AG04450 (cell line): ENCODE data around the gene KNSTRN. TPM values are rescaled to one million over a fixed set of nuclear protein-coding genes. Genes with fewer than 3 reads are reported as not detected.

Experiments
- CTCF ChIA-PET: fragments of 300-600, 350-600 bp; formaldehyde crosslinking; extraction: SDS; loops from one replicate; lab custom pipeline; 2022; ENCODE audit warnings: antibody characterized with exemption, inconsistent platforms; lab: Charles Lee
- POLR2A ChIA-PET: fragments of 350-600 bp; formaldehyde crosslinking; extraction: SDS; loops from one replicate; lab custom pipeline; 2021; ENCODE audit warnings: antibody characterized with exemption, inconsistent platforms; lab: Yijun Ruan, JAX
- DNase-seq: peaks from one replicate; pipeline ENCODE4 v3.0.0-alpha.2; 2011; ENCODE audit warnings: low read depth, low spot score
- H3K27ac ChIP-seq: one replicate; pipeline ENCODE4 v1.5.1; 2012; ENCODE audit warnings: low read depth, low read length, control low read depth
- H3K27me3 ChIP-seq: one replicate; pipeline ENCODE4 v1.6.0; 2012; ENCODE audit warnings: low read length; ENCODE audit not compliant: control insufficient read depth, insufficient read depth
- H3K4me3 ChIP-seq: 2 replicates; pipeline ENCODE4 v1.5.1; 2011; ENCODE audit warnings: mild to moderate bottlenecking, low read depth, low read length, control low read depth
- H3K9me3 ChIP-seq: 2 replicates; pipeline ENCODE4 v1.5.1; 2012; ENCODE audit warnings: low read length; ENCODE audit not compliant: control insufficient read depth, insufficient read depth
- polyA plus RNA-seq: library from polyadenylated mRNA; depleted of rRNA; stranded (reverse); fragments of >200 nt; gene quantifications from 2 replicates; pipeline ENCODE4 v1.2.3, GENCODE V29; 2011
- TF ChIP-seq, protein P1 (sequence below): IDR thresholded peaks from 2 replicates; pipeline ENCODE4 v1.5.1; 2011; ENCODE audit warnings: low read depth, low read length, control low read depth, inconsistent platforms

The KNSTRN gene
- polyA plus RNA-seq, 1 experiment, result 18.2 TPM

GRCh38 chr15:40345225-40345866, 37.2 kb upstream of the KNSTRN start:
- Histone ChIP-seq H3K9me3 (no peaks in the 10 kb centered on the region), H3K4me3 (no peak overlapping the region), H3K27ac (peak overlapping the region; percentile 11), H3K27me3 (no peaks in the 10 kb centered on the region)
- DNase-seq, result no peak
- TF ChIP-seq, protein P1, sequence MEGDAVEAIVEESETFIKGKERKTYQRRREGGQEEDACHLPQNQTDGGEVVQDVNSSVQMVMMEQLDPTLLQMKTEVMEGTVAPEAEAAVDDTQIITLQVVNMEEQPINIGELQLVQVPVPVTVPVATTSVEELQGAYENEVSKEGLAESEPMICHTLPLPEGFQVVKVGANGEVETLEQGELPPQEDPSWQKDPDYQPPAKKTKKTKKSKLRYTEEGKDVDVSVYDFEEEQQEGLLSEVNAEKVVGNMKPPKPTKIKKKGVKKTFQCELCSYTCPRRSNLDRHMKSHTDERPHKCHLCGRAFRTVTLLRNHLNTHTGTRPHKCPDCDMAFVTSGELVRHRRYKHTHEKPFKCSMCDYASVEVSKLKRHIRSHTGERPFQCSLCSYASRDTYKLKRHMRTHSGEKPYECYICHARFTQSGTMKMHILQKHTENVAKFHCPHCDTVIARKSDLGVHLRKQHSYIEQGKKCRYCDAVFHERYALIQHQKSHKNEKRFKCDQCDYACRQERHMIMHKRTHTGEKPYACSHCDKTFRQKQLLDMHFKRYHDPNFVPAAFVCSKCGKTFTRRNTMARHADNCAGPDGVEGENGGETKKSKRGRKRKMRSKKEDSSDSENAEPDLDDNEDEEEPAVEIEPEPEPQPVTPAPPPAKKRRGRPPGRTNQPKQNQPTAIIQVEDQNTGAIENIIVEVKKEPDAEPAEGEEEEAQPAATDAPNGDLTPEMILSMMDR, result no peak
- ChIA-PET CTCF (interaction anchor here (0.6 to 2.5 kb wide), 17 partner anchors 9 to 157 kb away, joined by 3 to 19 read pairs (median 6); partner anchors contain the start of genes DISP2, IVD and KNSTRN), POLR2A (interaction anchor here (1.6 to 1.7 kb wide), 2 partner anchors 14 to 17 kb away, joined by 5 read pairs; no protein-coding TSS in a partner anchor)

DNA sequence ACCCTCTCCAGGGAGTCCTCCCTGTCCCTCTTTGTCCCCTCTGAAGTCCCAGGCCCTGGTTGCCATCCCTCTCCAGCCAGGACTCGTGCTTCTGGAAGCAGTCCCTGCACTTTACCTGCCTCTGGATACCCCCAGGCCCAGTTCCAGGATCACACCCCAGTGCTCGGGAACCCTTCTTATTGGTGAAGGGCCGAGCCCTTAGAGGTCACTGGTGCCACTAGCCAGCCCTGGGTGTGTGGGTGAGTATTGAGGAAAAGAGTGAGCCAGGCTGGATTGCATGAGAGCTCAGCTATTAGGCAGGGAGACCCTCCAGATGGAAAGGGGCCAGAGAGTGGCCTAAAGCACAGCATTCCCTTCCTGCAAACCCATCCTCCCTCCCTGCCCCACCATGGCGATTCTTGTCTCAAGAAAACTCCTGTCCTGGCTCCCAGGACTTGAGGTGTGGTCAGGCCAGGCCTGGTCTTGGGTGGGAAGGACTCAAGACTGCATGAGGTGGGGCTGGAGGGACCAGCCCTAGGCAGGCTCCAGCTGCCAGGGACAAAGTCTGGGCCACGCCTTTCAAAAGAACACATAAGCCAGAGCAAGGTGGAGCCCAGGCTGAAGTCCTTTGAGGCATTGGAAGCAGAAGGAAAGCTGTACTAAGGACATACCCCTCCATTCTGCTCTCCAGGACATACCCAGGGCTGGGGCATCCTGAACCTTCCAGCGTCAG, 36.5 kb upstream of the KNSTRN start:
- Histone ChIP-seq H3K27ac (no peak overlapping the region), H3K27me3 (peaks cover 2% of the 10 kb centered on the region), H3K9me3 (no peaks in the 10 kb centered on the region), H3K4me3 (no peak overlapping the region)
- ChIA-PET POLR2A (interaction anchor here (1.7 kb wide), 1 partner anchor 18 kb away, joined by 5 read pairs; no protein-coding TSS in a partner anchor), CTCF (no interaction called here)
- no peak for DNase-seq
- TF ChIP-seq, protein P1, result no peak

DNA sequence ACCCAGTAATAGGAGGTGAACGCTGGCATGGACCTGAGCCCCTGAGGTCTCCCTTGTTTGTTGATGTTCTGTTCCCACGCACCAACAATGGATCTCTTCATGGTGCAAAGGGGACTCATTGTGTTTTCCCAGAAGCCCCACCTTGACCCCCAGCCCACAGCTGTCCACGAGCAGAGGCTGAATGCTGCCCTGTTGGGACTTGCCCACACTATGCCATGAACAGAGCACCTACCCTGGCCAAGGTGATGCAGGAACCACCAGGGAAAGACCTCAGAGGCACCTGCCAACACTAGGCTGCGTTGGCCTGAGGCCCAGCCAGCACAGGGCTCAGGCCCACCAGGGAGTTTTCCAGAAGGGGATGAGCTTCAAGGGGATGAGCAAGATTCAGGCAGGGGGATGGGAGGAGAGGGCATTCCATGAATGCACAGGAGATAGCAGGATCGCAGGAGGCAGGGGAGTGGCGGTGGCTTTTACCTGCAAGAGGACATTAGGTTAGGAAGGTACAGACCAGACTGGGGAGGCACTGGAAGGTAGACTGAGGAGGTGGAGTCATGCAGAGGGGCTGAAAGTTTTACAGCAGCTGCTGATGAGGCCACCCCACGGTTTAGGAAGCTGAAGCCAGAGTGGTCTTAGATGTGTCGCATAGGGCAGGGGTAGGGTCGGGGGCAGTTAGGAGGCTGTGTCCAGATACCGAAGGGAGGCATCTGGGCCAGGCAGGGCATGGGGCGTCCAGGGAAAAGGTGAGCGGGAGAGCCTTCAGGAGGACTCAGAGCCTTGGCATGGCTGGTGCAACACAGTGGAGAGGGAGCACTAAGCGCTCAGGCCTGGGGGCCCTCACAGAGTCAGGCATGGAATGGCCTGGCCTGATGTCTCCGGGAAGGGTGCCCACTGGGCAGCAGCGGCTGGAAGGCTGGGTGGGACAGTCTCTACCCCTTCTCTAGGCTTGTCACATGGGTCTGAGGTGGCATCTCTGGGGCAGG, 35.7 kb upstream of the KNSTRN start:
- ChIA-PET POLR2A (no interaction called here), CTCF (no interaction called here)
- TF ChIP-seq, protein P1, result no peak
- H3K9me3 ChIP-seq, result no peaks in the 10 kb centered on the region
- H3K4me3 ChIP-seq, result no peak overlapping the region
- H3K27ac ChIP-seq, result no peak overlapping the region
- DNase-seq, result no peak
- peaks cover 6% of the 10 kb centered on the region for H3K27me3 ChIP-seq

DNA sequence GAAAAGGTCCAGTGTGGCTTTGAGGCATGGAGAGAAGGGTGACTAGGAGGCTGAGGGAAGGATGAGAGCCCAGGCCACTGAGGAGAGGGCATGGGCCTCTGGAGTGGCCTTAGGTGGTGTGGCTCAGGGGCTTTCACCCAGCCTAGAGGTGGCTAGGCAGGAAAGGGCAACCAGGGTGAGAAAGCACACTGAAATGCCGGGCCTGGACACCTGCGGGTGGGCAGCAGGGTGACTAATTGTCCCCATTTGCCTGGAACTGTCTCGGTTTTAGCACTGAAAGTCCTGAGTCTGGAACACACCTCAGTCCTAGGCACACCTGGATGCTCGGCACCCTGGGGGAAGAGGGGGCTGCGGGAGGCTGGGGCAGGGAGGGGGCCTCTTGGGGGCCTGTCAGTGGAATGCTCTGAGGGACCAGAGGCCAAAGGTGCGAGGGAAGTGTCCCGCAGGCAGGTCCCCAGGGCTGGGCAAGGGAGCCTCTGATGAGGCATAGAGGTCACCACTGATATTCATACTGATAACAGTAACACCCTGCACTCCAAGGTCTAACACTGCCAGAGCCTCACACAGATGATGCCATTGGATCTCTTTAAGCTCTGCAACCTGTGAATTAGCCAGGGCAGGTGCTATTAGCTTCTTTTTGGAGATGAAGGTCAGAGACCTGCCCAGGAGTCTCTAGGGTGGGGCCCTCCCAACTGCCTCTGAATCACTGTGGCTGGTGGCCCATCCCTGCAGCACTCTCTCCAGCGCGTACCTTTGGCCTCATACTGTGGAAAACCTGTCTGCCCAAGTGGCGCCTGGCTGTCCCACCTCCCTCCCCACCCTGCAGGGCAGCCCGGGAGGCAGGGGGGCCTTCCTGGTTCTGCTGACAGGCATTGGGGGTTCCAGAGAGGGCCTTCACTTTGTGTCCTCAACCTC, 34.7 kb upstream of the KNSTRN start:
- ChIA-PET CTCF (no interaction called here), POLR2A (no interaction called here)
- DNase-seq, result no peak
- H3K27ac ChIP-seq, result no peak overlapping the region
- no peak overlapping the region for H3K4me3 ChIP-seq
- TF ChIP-seq, protein P1, result no peak
- no peaks in the 10 kb centered on the region for H3K9me3 ChIP-seq
- peaks cover 6% of the 10 kb centered on the region for H3K27me3 ChIP-seq
